Breast epithelium (tissue), 4 donors: ENCODE results near the gene CFH. TPM values are rescaled to one million over a fixed set of nuclear protein-coding genes. Genes with fewer than 3 reads are reported as not detected.

ENCODE experiments used
- DNase-seq, 2 donors: peaks; one replicate each; pipeline ENCODE4 v3.0.0-alpha.2; 2019; ENCODE audit warnings: low spot score in 2 of 2
- H3K27ac ChIP-seq, 2 donors: fragments of 200-600 bp; sonication (generic) in 1 of 2; one replicate each; pipeline ENCODE4 v1.5.1; 2016 to 2019; ENCODE audit warnings: mild to moderate bottlenecking in 1 of 2
- H3K27me3 ChIP-seq, 2 donors: fragments of 200-600 bp; sonication (generic) in 1 of 2; one replicate each; pipeline versions ENCODE4 v1.5.1 to v1.6.0; 2017 to 2019; ENCODE audit warnings: control low read depth in 1 of 2, mild to moderate bottlenecking in 1 of 2
- H3K36me3 ChIP-seq: fragments of 200-600 bp; one replicate; pipeline ENCODE4 v1.5.1; 2019
- H3K4me1 ChIP-seq, 2 donors: fragments of 200-600 bp; sonication (generic); one replicate each; pipeline ENCODE4 v1.5.1; 2016 to 2019; ENCODE audit warnings: control low read depth in 1 of 2
- H3K4me3 ChIP-seq, 3 donors: fragments of 200-600 bp; sonication (generic); 1 replicate in 2 of 3; 2 replicates in 1 of 3; pipeline ENCODE4 v1.5.1; 2016 to 2019; ENCODE audit warnings: mild to moderate bottlenecking in 3 of 3, moderate library complexity in 2 of 3
- H3K9me3 ChIP-seq, 2 donors: fragments of 200-600 bp; sonication (generic) in 1 of 2; one replicate each; pipeline ENCODE4 v1.5.1; 2016 to 2019; ENCODE audit warnings: control low read depth in 1 of 2
- CTCF ChIP-seq, 3 donors: fragments of 450-650 bp; IDR thresholded peaks; one replicate each; pipeline ENCODE4 v1.5.1; 2016 to 2017; ENCODE audit warnings: antibody characterized with exemption in 3 of 3, mild to moderate bottlenecking in 3 of 3, moderate library complexity in 3 of 3
- POLR2A ChIP-seq: fragments of 450-650 bp; IDR thresholded peaks from one replicate; pipeline ENCODE4 v1.6.1; 2016; ENCODE audit warnings: antibody characterized with exemption, mild to moderate bottlenecking, moderate library complexity
- POLR2AphosphoS5 ChIP-seq, 3 donors: sonication (generic); formaldehyde crosslinking; IDR thresholded peaks; one replicate each; pipeline ENCODE4 v1.6.1; 2017; ENCODE audit warnings: antibody characterized with exemption in 3 of 3
- intact Hi-C: fragments of 100-400 bp; cut with DNase I; formaldehyde crosslinking; loops from one replicate; pipeline ENCODE4 v1.15.1; 2023; ENCODE audit warnings: low total_unique reads
- total RNA-seq, 3 donors: library from RNA; depleted of rRNA; stranded (reverse); fragments of >200 nt; gene quantifications; one replicate each; pipeline ENCODE4 v1.1.0, GENCODE V29; 2016

The CFH gene
- total RNA-seq, 3 donors from 2014 or later: 59.7 to 266 (median 82.3) TPM

- Histone ChIP-seq H3K4me3 (peak overlapping the region in 2 of 3 donors; percentile 31 to 34), H3K36me3 (no peaks in the 10 kb centered on the region), H3K27me3 (no peaks in the 10 kb centered on the region), H3K4me1 (no peaks in the 10 kb centered on the region), H3K27ac (no peak overlapping the region), H3K9me3 (no peaks in the 10 kb centered on the region)
- intact Hi-C loops: no loop called here
- DNase-seq: no peak
- TF ChIP-seq CTCF (IDR thresholded peaks at IDR 0.05) (no peak), POLR2A (no peak), POLR2AphosphoS5 (IDR thresholded peaks at IDR 0.05) (no peak)
These were observed 2.4 kb downstream of the CFH start for GRCh38 chr1:196654271-196654670.

- H3K4me1 ChIP-seq: no peaks in the 10 kb centered on the region
These were observed 3.2 kb downstream of the CFH start for GRCh38 chr1:196655071-196655470.

GRCh38 chr1:196655494-196655893 lies 3.7 kb downstream of the CFH start:
- H3K36me3 ChIP-seq: no peaks in the 10 kb centered on the region
- H3K4me3 ChIP-seq: no peak overlapping the region
- H3K4me1 ChIP-seq: no peaks in the 10 kb centered on the region
- no peak for TF ChIP-seq POLR2AphosphoS5 (IDR thresholded peaks at IDR 0.05)
- TF ChIP-seq POLR2A: no peak
- no peak for TF ChIP-seq CTCF (IDR thresholded peaks at IDR 0.05)
- no peak overlapping the region for H3K27ac ChIP-seq
- no peak for DNase-seq
- intact Hi-C loops: no loop called here
- H3K27me3 ChIP-seq: no peaks in the 10 kb centered on the region
- H3K9me3 ChIP-seq: no peaks in the 10 kb centered on the region

More at GRCh38 chr1:196655071-196655470, 3.2 kb downstream of the CFH start:
- DNase-seq: no peak
- H3K9me3 ChIP-seq: no peaks in the 10 kb centered on the region
- intact Hi-C loops: no loop called here
- TF ChIP-seq CTCF (IDR thresholded peaks at IDR 0.05): no peak
- TF ChIP-seq POLR2A: no peak
- TF ChIP-seq POLR2AphosphoS5 (IDR thresholded peaks at IDR 0.05): no peak
- H3K27ac ChIP-seq: no peak overlapping the region
- peak overlapping the region in 2 of 3 donors; percentile 31 to 34 for H3K4me3 ChIP-seq
- H3K27me3 ChIP-seq: no peaks in the 10 kb centered on the region
- H3K36me3 ChIP-seq: no peaks in the 10 kb centered on the region

GRCh38 chr1:196659471-196659870 lies 7.6 kb downstream of the CFH start:
- no peak overlapping the region for H3K4me3 ChIP-seq
- H3K27me3 ChIP-seq: no peaks in the 10 kb centered on the region
- no peaks in the 10 kb centered on the region for H3K4me1 ChIP-seq
- DNase-seq: no peak
- TF ChIP-seq POLR2A (no peak), POLR2AphosphoS5 (IDR thresholded peaks at IDR 0.05) (no peak), CTCF (IDR thresholded peaks at IDR 0.05) (no peak)
- H3K9me3 ChIP-seq: no peaks in the 10 kb centered on the region
- H3K36me3 ChIP-seq: no peaks in the 10 kb centered on the region
- intact Hi-C loops: no loop called here
- H3K27ac ChIP-seq: no peak overlapping the region

- H3K4me3 ChIP-seq: peak overlapping the region in 2 of 3 donors; percentile 26 to 51
- no peaks in the 10 kb centered on the region for H3K9me3 ChIP-seq
- no peak for DNase-seq
- H3K27me3 ChIP-seq: no peaks in the 10 kb centered on the region
- TF ChIP-seq POLR2A (no peak), CTCF (IDR thresholded peaks at IDR 0.05) (no peak), POLR2AphosphoS5 (IDR thresholded peaks at IDR 0.05) (no peak)
- H3K36me3 ChIP-seq: no peaks in the 10 kb centered on the region
- no peaks in the 10 kb centered on the region for H3K4me1 ChIP-seq
- H3K27ac ChIP-seq: no peak overlapping the region
- intact Hi-C loops: no loop called here
These were observed 8.4 kb downstream of the CFH start for GRCh38 chr1:196660272-196660671.
